ENCODE data around the gene MORF4L2.
A peak's percentile ranks its signal among the peaks of the same experiment; 100 is the strongest.

GRCh38 chrX:103629318-103630170 lies 57.0 kb downstream of the MORF4L2 start:
- TF ChIP-seq POLR2A (IDR thresholded peaks at IDR 0.05; ENCODE audit: low read depth, low read length) (peak; percentile 62; the same call in 1 of the 2 replicates), TAF1 (IDR thresholded peaks at IDR 0.05; ENCODE audit: low read depth, low read length) (no peak), POLR2AphosphoS5 (IDR thresholded peaks at IDR 0.05; ENCODE audit: low read depth, low read length) (no peak), PAX5 (IDR thresholded peaks at IDR 0.05; ENCODE audit: insufficient read depth, low read length, severe bottlenecking) (no peak)

All from GM12891 (cell line).